Trophoblast cell (in vitro differentiated cells and primary cell): ENCODE results near the gene NDEL1.

Source experiments
- DNase-seq, 2 donors: peaks; one replicate each; pipeline ENCODE4 v3.0.0-alpha.2; 2016
- H2AFZ ChIP-seq: 2 replicates; pipeline ENCODE4 v1.6.1; 2013; ENCODE audit warnings: low read length, moderate library complexity, mild to moderate bottlenecking; ENCODE audit not compliant: insufficient read depth, poor library complexity
- H2AK5ac ChIP-seq: 2 replicates; pipeline ENCODE4 v1.6.1; 2013; ENCODE audit warnings: mild to moderate bottlenecking, low read length
- H2BK120ac ChIP-seq: 2 replicates; pipeline ENCODE4 v1.6.1; 2013; ENCODE audit warnings: low read length, mild to moderate bottlenecking, moderate library complexity; ENCODE audit not compliant: insufficient read depth, poor library complexity
- H2BK12ac ChIP-seq: 2 replicates; pipeline ENCODE4 v1.6.1; 2013; ENCODE audit warnings: mild to moderate bottlenecking, low read length, moderate library complexity
- H2BK5ac ChIP-seq: 2 replicates; pipeline ENCODE4 v1.6.1; 2013; ENCODE audit warnings: low read length, low read depth, moderate library complexity, mild to moderate bottlenecking; ENCODE audit not compliant: poor library complexity
- H3K14ac ChIP-seq: 2 replicates; pipeline ENCODE4 v1.6.1; 2013; ENCODE audit warnings: mild to moderate bottlenecking, low read length
- H3K18ac ChIP-seq: 2 replicates; pipeline ENCODE4 v1.6.1; 2013; ENCODE audit warnings: mild to moderate bottlenecking, low read length
- H3K23ac ChIP-seq: 2 replicates; pipeline ENCODE4 v1.6.1; 2013; ENCODE audit warnings: low read length
- H3K27ac ChIP-seq: 2 replicates; pipeline ENCODE4 v1.5.1; 2013; ENCODE audit warnings: low read depth, mild to moderate bottlenecking, inconsistent platforms, low read length, moderate library complexity
- H3K27me3 ChIP-seq: 2 replicates; pipeline ENCODE4 v1.6.1; 2013; ENCODE audit warnings: inconsistent platforms, mild to moderate bottlenecking, low read length, moderate library complexity; ENCODE audit not compliant: insufficient read depth
- H3K36me3 ChIP-seq, 2 experiments: 1 replicate in 1 of 2; 2 replicates in 1 of 2; pipeline ENCODE4 v1.6.1; 2013; ENCODE audit warnings: low read length in 2 of 2, mild to moderate bottlenecking in 2 of 2, moderate library complexity in 1 of 2; ENCODE audit not compliant: insufficient read depth in 2 of 2, control insufficient read depth in 1 of 2
- H3K4ac ChIP-seq: 2 replicates; pipeline ENCODE4 v1.6.1; 2013; ENCODE audit warnings: low read depth, mild to moderate bottlenecking, low read length, moderate library complexity
- H3K4me1 ChIP-seq, 2 experiments: 1 replicate in 1 of 2; 2 replicates in 1 of 2; pipeline ENCODE4 v1.6.1; 2013; ENCODE audit warnings: low read length in 2 of 2, mild to moderate bottlenecking in 2 of 2, moderate library complexity in 1 of 2; ENCODE audit not compliant: insufficient read depth in 2 of 2, control insufficient read depth in 1 of 2
- H3K4me2 ChIP-seq: 2 replicates; pipeline ENCODE4 v1.6.1; 2013; ENCODE audit warnings: inconsistent platforms, mild to moderate bottlenecking, low read length, moderate library complexity
- H3K4me3 ChIP-seq: 2 replicates; pipeline ENCODE4 v1.5.1; 2013; ENCODE audit warnings: mild to moderate bottlenecking, low read depth, low read length, inconsistent platforms
- H3K79me1 ChIP-seq: one replicate; pipeline ENCODE4 v1.6.1; 2013; ENCODE audit warnings: low read length
- H3K79me2 ChIP-seq: 2 replicates; pipeline ENCODE4 v1.6.1; 2013; ENCODE audit warnings: low read length, mild to moderate bottlenecking; ENCODE audit not compliant: control insufficient read depth, insufficient read depth, poor library complexity
- H3K9ac ChIP-seq: 2 replicates; pipeline ENCODE4 v1.6.1; 2013; ENCODE audit warnings: mild to moderate bottlenecking, low read length
- H3K9me3 ChIP-seq: 2 replicates; pipeline ENCODE4 v1.6.1; 2013; ENCODE audit warnings: low read depth, mild to moderate bottlenecking, control low read depth, inconsistent platforms, low read length; ENCODE audit not compliant: insufficient read depth
- H4K12ac ChIP-seq: 2 replicates; pipeline ENCODE4 v1.6.1; 2013; ENCODE audit warnings: low read depth, mild to moderate bottlenecking, low read length, moderate library complexity
- H4K8ac ChIP-seq: 2 replicates; pipeline ENCODE4 v1.6.1; 2013; ENCODE audit warnings: low read depth, mild to moderate bottlenecking, low read length, moderate library complexity
- H4K91ac ChIP-seq: one replicate; pipeline ENCODE4 v1.6.1; 2013; ENCODE audit warnings: low read depth, mild to moderate bottlenecking, low read length, moderate library complexity
- whole genome bisulfite sequencing: extraction: QIAGEN DNeasy Blood & Tissue Kit; methylation state at CpG from one replicate; pipeline ENCODE4 v1.1.7; 2013; ENCODE audit warnings: missing lambda C conversion rate; ENCODE audit not compliant: insufficient read length, insufficient coverage; ENCODE audit errors: extremely low coverage; 5-methylcytosine and 5-hydroxymethylcytosine counted together

The NDEL1 gene

DNA sequence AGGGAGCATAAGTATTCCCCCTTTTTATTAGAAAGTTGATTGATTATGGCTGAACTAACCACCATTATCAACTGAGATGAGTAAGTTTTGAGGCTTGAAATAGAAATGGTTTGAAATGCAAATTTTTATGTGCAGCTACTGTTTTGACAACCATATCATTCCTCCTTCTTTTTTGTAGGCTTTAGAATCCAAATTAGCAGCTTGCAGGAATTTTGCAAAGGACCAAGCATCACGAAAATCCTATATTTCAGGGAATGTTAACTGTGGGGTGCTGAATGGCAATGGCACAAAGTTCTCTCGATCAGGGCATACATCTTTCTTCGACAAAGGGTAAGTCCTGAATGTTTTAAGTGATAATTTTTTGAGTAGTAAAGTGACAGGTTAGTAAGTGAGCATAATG is 24.1 kb downstream of the NDEL1 start:
- no peaks in the 10 kb centered on the region for H3K4me1 ChIP-seq
- H3K4ac ChIP-seq = no peak overlapping the region
- H3K9ac ChIP-seq = no peak overlapping the region
- H3K27me3 ChIP-seq = no peaks in the 10 kb centered on the region
- no peak for DNase-seq
- H4K8ac ChIP-seq = no peak overlapping the region
- no peak overlapping the region for H2BK12ac ChIP-seq
- H4K12ac ChIP-seq = no peak overlapping the region
- H2AK5ac ChIP-seq = no peak overlapping the region
- no peaks in the 10 kb centered on the region for H3K9me3 ChIP-seq
- H2AFZ ChIP-seq = no peak overlapping the region
- H3K4me2 ChIP-seq = no peak overlapping the region
- no peak overlapping the region for H4K91ac ChIP-seq
- no CpG with 5 or more reads among the region's 3 CpGs for WGBS
- H3K79me2 ChIP-seq = no peaks in the 10 kb centered on the region
- no peak overlapping the region for H3K27ac ChIP-seq
- no peak overlapping the region for H3K4me3 ChIP-seq
- H3K18ac ChIP-seq = no peak overlapping the region
- H2BK120ac ChIP-seq = no peak overlapping the region
- H2BK5ac ChIP-seq = no peak overlapping the region
- no peak overlapping the region for H3K23ac ChIP-seq
- no peaks in the 10 kb centered on the region for H3K79me1 ChIP-seq
- no peak overlapping the region for H3K14ac ChIP-seq
- peaks cover 28 to 60% of the 10 kb centered on the region in 2 experiments for H3K36me3 ChIP-seq

DNA sequence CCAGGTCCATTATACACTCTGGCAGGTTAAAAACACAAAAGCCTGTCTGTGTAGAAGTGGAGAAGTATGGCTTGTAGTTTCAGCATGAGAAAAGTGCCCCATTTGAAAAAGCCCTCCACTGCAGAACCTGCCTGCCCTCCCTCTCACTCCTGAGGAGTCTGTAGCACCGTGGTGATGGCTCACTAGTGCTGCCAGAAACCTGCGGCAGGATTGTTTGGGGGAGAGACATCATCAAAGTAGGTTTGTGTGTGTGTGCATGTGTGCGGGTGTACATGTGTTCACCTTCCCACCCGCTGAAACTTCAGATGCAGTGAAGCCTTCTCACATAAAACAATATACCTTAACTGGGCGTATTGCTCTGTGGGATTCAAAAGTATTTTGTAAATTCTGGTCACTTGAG is 26.9 kb downstream of the NDEL1 start:
- no peak overlapping the region for H3K9ac ChIP-seq
- DNase-seq = no peak

DNA sequence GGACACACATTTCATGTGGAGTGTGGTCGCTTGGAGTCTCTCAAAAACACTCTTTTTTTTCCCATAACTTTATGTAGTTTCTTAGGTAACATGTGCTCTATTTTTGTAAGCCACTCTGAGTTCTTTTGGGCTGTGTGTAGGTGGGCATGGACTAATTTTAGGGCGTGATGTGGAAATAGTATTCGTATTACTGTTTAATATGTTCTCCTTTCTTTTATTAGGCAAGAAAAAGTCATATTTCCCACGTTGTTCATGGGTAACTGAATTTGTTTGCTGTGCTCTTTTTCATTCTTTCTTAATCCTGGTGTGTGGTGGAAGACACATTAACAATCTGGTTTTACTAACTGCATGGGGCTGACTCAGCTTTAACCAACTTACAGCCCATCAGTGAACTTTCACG is 27.4 kb downstream of the NDEL1 start:
- no peak overlapping the region for H2BK120ac ChIP-seq
- DNase-seq = no peak

More for the DNA sequence above, 26.9 kb downstream of the NDEL1 start:
- H3K27me3 ChIP-seq = no peaks in the 10 kb centered on the region
- H4K91ac ChIP-seq = no peak overlapping the region
- H3K23ac ChIP-seq = no peak overlapping the region
- no peak overlapping the region for H3K18ac ChIP-seq
- H3K36me3 ChIP-seq = peaks cover 37 to 64% of the 10 kb centered on the region in 2 experiments
- no peak overlapping the region for H4K12ac ChIP-seq
- H3K27ac ChIP-seq = no peak overlapping the region
- H2AFZ ChIP-seq = no peak overlapping the region
- H2BK5ac ChIP-seq = no peak overlapping the region
- H3K9me3 ChIP-seq = no peaks in the 10 kb centered on the region
- no peak overlapping the region for H3K14ac ChIP-seq
- WGBS = no CpG with 5 or more reads among the region's 5 CpGs
- H3K4me3 ChIP-seq = no peak overlapping the region
- no peak overlapping the region for H3K4ac ChIP-seq
- H2AK5ac ChIP-seq = no peak overlapping the region
- H3K79me2 ChIP-seq = peaks cover 3% of the 10 kb centered on the region
- H3K4me1 ChIP-seq = no peaks in the 10 kb centered on the region
- no peak overlapping the region for H4K8ac ChIP-seq
- H2BK120ac ChIP-seq = no peak overlapping the region
- H3K79me1 ChIP-seq = no peaks in the 10 kb centered on the region
- H3K4me2 ChIP-seq = no peak overlapping the region
- H2BK12ac ChIP-seq = no peak overlapping the region

DNA sequence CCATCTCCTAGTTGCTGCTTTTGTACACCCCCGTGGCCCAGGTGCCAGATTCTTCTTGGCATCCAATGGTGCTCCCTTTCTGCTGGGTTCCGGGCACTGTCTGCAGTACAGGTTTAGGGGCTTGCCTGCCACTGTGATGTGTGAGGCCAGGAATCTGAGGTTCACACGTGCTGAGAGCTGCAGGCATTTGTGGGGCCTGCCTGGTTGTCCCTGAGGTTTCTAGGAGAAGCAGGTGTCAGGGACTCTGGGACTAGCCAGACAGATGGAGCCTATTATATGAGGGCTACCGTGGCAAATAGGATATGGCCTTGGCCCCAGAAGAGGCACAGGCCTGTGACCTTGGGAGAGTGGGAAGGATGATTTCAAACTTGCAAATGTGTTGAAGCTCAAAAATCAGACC is 29.3 kb downstream of the NDEL1 start:
- H3K18ac ChIP-seq = peak overlapping the region; percentile 52
- H3K27me3 ChIP-seq = no peaks in the 10 kb centered on the region
- no peak overlapping the region for H3K4me3 ChIP-seq
- no peak overlapping the region for H3K4me2 ChIP-seq
- no peaks in the 10 kb centered on the region for H3K9me3 ChIP-seq
- H4K8ac ChIP-seq = no peak overlapping the region
- peaks cover 42 to 60% of the 10 kb centered on the region in 2 experiments for H3K36me3 ChIP-seq
- H3K79me1 ChIP-seq = no peaks in the 10 kb centered on the region
- H2AFZ ChIP-seq = no peak overlapping the region
- peaks cover 3% of the 10 kb centered on the region for H3K79me2 ChIP-seq
- no peak overlapping the region for H3K14ac ChIP-seq
- H3K4me1 ChIP-seq = no peaks in the 10 kb centered on the region
- no CpG with 5 or more reads among the region's 4 CpGs for WGBS
- no peak overlapping the region for H2AK5ac ChIP-seq
- no peak overlapping the region for H2BK120ac ChIP-seq
- H3K23ac ChIP-seq = no peak overlapping the region
- no peak overlapping the region for H2BK12ac ChIP-seq
- no peak overlapping the region for H4K12ac ChIP-seq
- peak overlapping the region; percentile 42 for H3K4ac ChIP-seq
- H4K91ac ChIP-seq = no peak overlapping the region
- no peak overlapping the region for H3K9ac ChIP-seq
- H3K27ac ChIP-seq = no peak overlapping the region
- no peak overlapping the region for H2BK5ac ChIP-seq
- no peak for DNase-seq

More for the DNA sequence above, 27.4 kb downstream of the NDEL1 start:
- H3K9ac ChIP-seq = no peak overlapping the region
- H2AK5ac ChIP-seq = no peak overlapping the region
- no peak overlapping the region for H4K91ac ChIP-seq
- H2AFZ ChIP-seq = no peak overlapping the region
- peaks cover 38 to 65% of the 10 kb centered on the region in 2 experiments for H3K36me3 ChIP-seq
- no peaks in the 10 kb centered on the region for H3K79me1 ChIP-seq
- no peak overlapping the region for H3K23ac ChIP-seq
- no peak overlapping the region for H3K4me3 ChIP-seq
- H3K4me2 ChIP-seq = no peak overlapping the region
- H3K4me1 ChIP-seq = no peaks in the 10 kb centered on the region
- no peak overlapping the region for H3K18ac ChIP-seq
- no peaks in the 10 kb centered on the region for H3K27me3 ChIP-seq
- no peak overlapping the region for H2BK12ac ChIP-seq
- no peak overlapping the region for H3K4ac ChIP-seq
- no peak overlapping the region for H2BK5ac ChIP-seq
- H3K14ac ChIP-seq = no peak overlapping the region
- no CpG with 5 or more reads among the region's 5 CpGs for WGBS
- no peak overlapping the region for H4K8ac ChIP-seq
- H3K79me2 ChIP-seq = peaks cover 3% of the 10 kb centered on the region
- no peak overlapping the region for H3K27ac ChIP-seq
- H4K12ac ChIP-seq = no peak overlapping the region
- no peaks in the 10 kb centered on the region for H3K9me3 ChIP-seq
